Pancreas (tissue), 10 donors: ENCODE measurements around the gene NHLRC2. TPM values are rescaled to one million over a fixed set of nuclear protein-coding genes. Genes with fewer than 3 reads are reported as not detected.

Experiments used
- ATAC-seq, 4 donors: fragments of 200-7000 bp; cut with Tn5 transposase; one replicate each; pipeline versions ENCODE4 v1.8.0 to v1.9.1; 2020; ENCODE audit warnings: mild to moderate bottlenecking in 4 of 4, moderate library complexity in 4 of 4
- DNase-seq, 6 donors: peaks; one replicate each; pipeline ENCODE4 v3.0.0-alpha.2; 2020
- FAIRE-seq: peaks from 2 replicates; lab custom pipeline; 2012; peaks lifted over from hg19 to GRCh38; lab: Jason Lieb, UNC
- H3K27ac ChIP-seq, 4 donors: fragments of 200-600 bp; sonication (generic); 1 replicate in 3 of 4; 2 replicates in 1 of 4; pipeline versions ENCODE4 v1.5.0 to v1.8.0; 2020
- H3K27me3 ChIP-seq, 4 donors: fragments of 200-600 bp; one replicate each; pipeline ENCODE4 v1.8.0; 2021
- H3K36me3 ChIP-seq, 3 donors: fragments of 200-600 bp; sonication (generic) in 1 of 3; one replicate each; pipeline versions ENCODE4 v1.5.0 to v1.8.0; 2020 to 2021
- H3K4me1 ChIP-seq, 3 donors: fragments of 200-600 bp; one replicate each; pipeline ENCODE4 v1.8.0; 2021
- H3K4me3 ChIP-seq, 4 donors: fragments of 200-600 bp; sonication (generic) in 2 of 4; one replicate each; pipeline versions ENCODE4 v1.5.0 to v1.8.0; 2020 to 2021
- H3K9me3 ChIP-seq, 4 donors: fragments of 200-600 bp; one replicate each; pipeline ENCODE4 v1.8.0; 2021
- CTCF ChIP-seq, 4 donors: fragments of 200-600 bp; sonication (generic) in 3 of 4; IDR thresholded peaks; one replicate each; pipeline versions ENCODE4 v1.5.0 to v1.8.0; 2021; ENCODE audit warnings: antibody characterized with exemption in 4 of 4
- WGBS, 2 donors: extraction: QIAGEN DNeasy Blood & Tissue Kit; methylation state at CpG; one replicate each; pipeline ENCODE4 v1.1.7; 2013; 5-methylcytosine and 5-hydroxymethylcytosine counted together
- intact Hi-C, 3 donors: fragments of 100-400 bp; cut with DNase I; formaldehyde crosslinking; loops; one replicate each; pipeline versions ENCODE4 v1.11.1 to v1.14.2; 2022
- polyA plus RNA-seq, 2 donors: library from polyadenylated mRNA; stranded (reverse); fragments of 200-250 nt; gene quantifications; one replicate each; pipeline ENCODE4 v1.2.3, GENCODE V29; 2013
- total RNA-seq, 6 donors: library from RNA; stranded (reverse); fragmentation: NEBNext Ultra II Directional in 4 of 6; extraction: Animal tissue kit (Norgen Biotek cat#: 25700) in 4 of 6; gene quantifications; one replicate each; pipeline versions ENCODE4 v1.2.1 to v1.2.4, GENCODE V29; 2021 to 2023
- donor health status: healthy with polysubstance abuse.
- donor health status: DM: no; HTN: no; CAD: no; lungs with moderate emphysema.
- donor health status: DM: no; HTN: no; CAD: no.
- donor health status: control.
- donor health status: control.
- donor health status: Bipolar disorder and iron deficiency.
- donor health status: DM: yes; HTN: yes; CAD: no.
- donor health status: DM: no; HTN: no; CAD: no.
- donor health status: DM: no; HTN: no; CAD: no.
- donor health status: DM: yes; HTN: yes; CAD: no.

Gene NHLRC2
- total and polyA plus RNA-seq, 8 donors = 4.3 to 24.0 (median 17.4) TPM

- TF ChIP-seq CTCF (IDR thresholded peaks at IDR 0.05) = no peak
- Histone ChIP-seq H3K9me3 (no peaks in the 10 kb centered on the region), H3K4me3 (no peak overlapping the region), H3K27ac (no peak overlapping the region), H3K36me3 (peaks cover 0 to 29% (median 4%) of the 10 kb centered on the region in 3 donors), H3K4me1 (no peaks in the 10 kb centered on the region), H3K27me3 (no peaks in the 10 kb centered on the region)
- DNase-seq (no peak), ATAC-seq (no peak), FAIRE-seq (no peak)
- intact Hi-C loops = no loop called here
- WGBS, 2 donors = 82 to 95% methylated on average over 2 of the region's 2 CpGs
These were observed 45.6 kb downstream of the NHLRC2 start for GRCh38 chr10:113899952-113900598.

DNA sequence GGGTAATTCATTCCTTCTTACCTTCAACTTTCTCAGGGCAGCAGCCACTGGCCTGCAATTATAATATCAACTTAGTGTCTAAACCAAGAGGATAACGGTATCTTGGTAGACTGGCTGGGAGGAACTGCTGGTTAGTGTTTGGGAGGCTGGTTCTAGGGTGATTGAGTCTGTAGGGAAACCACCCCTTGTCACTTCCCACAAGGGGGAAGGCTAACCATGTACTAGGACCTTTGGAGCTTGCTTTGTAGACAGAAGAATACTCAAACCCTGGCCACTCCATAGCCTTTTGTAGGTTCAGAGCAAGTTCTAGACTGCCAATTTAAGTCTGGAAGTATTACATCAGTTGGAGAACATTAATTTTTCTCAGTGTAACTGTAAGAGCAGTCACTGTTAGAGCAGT is 51.3 kb downstream of the NHLRC2 start:
- intact Hi-C loops = no loop called here
- peaks cover 0 to 38% (median 10%) of the 10 kb centered on the region in 3 donors for H3K36me3 ChIP-seq
- peaks cover 2 to 8% (median 2%) of the 10 kb centered on the region in 3 donors for H3K4me1 ChIP-seq
- H3K27ac ChIP-seq = no peak overlapping the region
- 89 to 91% methylated on average over 1 of the region's 1 CpG for WGBS, 2 donors
- TF ChIP-seq CTCF (IDR thresholded peaks at IDR 0.05) = no peak
- DNase-seq = no peak
- H3K9me3 ChIP-seq = no peaks in the 10 kb centered on the region
- no peak for ATAC-seq
- H3K4me3 ChIP-seq = no peak overlapping the region
- FAIRE-seq = no peak
- no peaks in the 10 kb centered on the region for H3K27me3 ChIP-seq

GRCh38 chr10:113907166-113907565 is 52.7 kb downstream of the NHLRC2 start:
- Histone ChIP-seq H3K27ac (no peak overlapping the region), H3K4me3 (no peak overlapping the region), H3K36me3 (peaks cover 0 to 37% (median 5%) of the 10 kb centered on the region in 3 donors), H3K9me3 (no peaks in the 10 kb centered on the region), H3K4me1 (peaks cover 8 to 16% (median 12%) of the 10 kb centered on the region in 3 donors), H3K27me3 (no peaks in the 10 kb centered on the region)
- intact Hi-C loops = no loop called here
- ATAC-seq (no peak), FAIRE-seq (no peak), DNase-seq (no peak)
- no peak for TF ChIP-seq CTCF (IDR thresholded peaks at IDR 0.05)
- WGBS, 2 donors = 59 to 67% methylated on average over 3 of the region's 3 CpGs

GRCh38 chr10:113908236-113908635 is 53.8 kb downstream of the NHLRC2 start:
- DNase-seq (no peak), ATAC-seq (no peak), FAIRE-seq (no peak)
- H3K4me1 ChIP-seq = peaks cover 8 to 16% (median 12%) of the 10 kb centered on the region in 3 donors
- no peak for TF ChIP-seq CTCF (IDR thresholded peaks at IDR 0.05)
- H3K4me3 ChIP-seq = no peak overlapping the region
- intact Hi-C loops = no loop called here
- H3K27me3 ChIP-seq = no peaks in the 10 kb centered on the region
- peaks cover 0 to 26% (median 5%) of the 10 kb centered on the region in 3 donors for H3K36me3 ChIP-seq
- H3K9me3 ChIP-seq = no peaks in the 10 kb centered on the region
- no peak overlapping the region for H3K27ac ChIP-seq
- WGBS, 2 donors = 79% methylated on average over 1 of the region's 1 CpG

- Histone ChIP-seq H3K4me3 (no peak overlapping the region), H3K27me3 (no peaks in the 10 kb centered on the region), H3K4me1 (peaks cover 8 to 16% (median 12%) of the 10 kb centered on the region in 3 donors), H3K36me3 (peaks cover 0 to 9% (median 5%) of the 10 kb centered on the region in 3 donors), H3K9me3 (no peaks in the 10 kb centered on the region), H3K27ac (peak overlapping the region in 1 of 4 donors; percentile 21)
- intact Hi-C loops = no loop called here
- FAIRE-seq (peak; percentile 87), DNase-seq (no peak), ATAC-seq (peak in 2 of 4 donors; percentile 51 to 54)
- WGBS, 2 donors = 39 to 42% methylated on average over 1 of the region's 1 CpG
- TF ChIP-seq CTCF (IDR thresholded peaks at IDR 0.05) = no peak
These were observed 56.7 kb downstream of the NHLRC2 start for GRCh38 chr10:113911113-113911512.
